ENCODE results near the gene ARHGEF7.

The ARHGEF7 gene

DNA sequence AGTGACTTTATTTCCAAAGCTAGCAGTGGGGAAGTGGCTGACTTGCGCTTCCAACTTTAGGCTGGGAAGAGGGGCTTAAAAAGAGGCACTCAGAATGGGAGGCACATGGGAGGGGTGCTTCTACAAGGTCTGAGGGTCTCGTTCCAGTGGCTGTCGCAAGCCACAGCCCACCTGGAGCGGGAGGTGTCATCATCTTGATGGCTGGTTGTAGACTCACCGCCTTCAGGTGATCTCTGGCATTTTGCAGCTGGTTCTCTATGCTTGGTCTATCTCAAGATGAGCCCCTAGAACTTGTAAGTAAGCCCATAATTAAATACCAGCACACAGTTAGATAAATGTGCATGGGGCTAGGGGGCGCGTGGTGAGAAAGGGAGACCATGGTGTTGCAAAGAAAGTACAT is 214.5 kb downstream of the ARHGEF7 start:
- H2AFZ ChIP-seq (ENCODE audit: low read length), result no peak overlapping the region
- no peak overlapping the region for H3K4me2 ChIP-seq (ENCODE audit: low read length)
- no peak overlapping the region for H3K27ac ChIP-seq (ENCODE audit: low read depth, low read length, poor library complexity, severe bottlenecking)
- no peak overlapping the region for H3K9ac ChIP-seq (ENCODE audit: low read length)
- H3K4me3 ChIP-seq (ENCODE audit: low read depth, low read length, poor library complexity, severe bottlenecking), result no peak overlapping the region
- no peaks in the 10 kb centered on the region for H4K20me1 ChIP-seq (ENCODE audit: insufficient read depth, low read length)
- H3K4me1 ChIP-seq (ENCODE audit: insufficient read depth, low read length, severe bottlenecking), result no peaks in the 10 kb centered on the region
- H3K79me2 ChIP-seq (ENCODE audit: insufficient read depth, low read length), result no peaks in the 10 kb centered on the region
- H3K27me3 ChIP-seq (ENCODE audit: insufficient read depth, low read length), result no peaks in the 10 kb centered on the region
- H3F3A ChIP-seq (ENCODE audit: insufficient read depth, low read length), result no peaks in the 10 kb centered on the region
- H3K9me2 ChIP-seq (ENCODE audit: low read depth, low read length), result no peaks in the 10 kb centered on the region
- peaks cover 2% of the 10 kb centered on the region; the same call in 1 of the 2 replicates for H3K9me3 ChIP-seq (ENCODE audit: low read length)
- TF ChIP-seq EZH2 (IDR thresholded peaks at IDR 0.05; ENCODE audit: borderline replicate concordance, low read length), result no peak
- TF ChIP-seq, protein P1, sequence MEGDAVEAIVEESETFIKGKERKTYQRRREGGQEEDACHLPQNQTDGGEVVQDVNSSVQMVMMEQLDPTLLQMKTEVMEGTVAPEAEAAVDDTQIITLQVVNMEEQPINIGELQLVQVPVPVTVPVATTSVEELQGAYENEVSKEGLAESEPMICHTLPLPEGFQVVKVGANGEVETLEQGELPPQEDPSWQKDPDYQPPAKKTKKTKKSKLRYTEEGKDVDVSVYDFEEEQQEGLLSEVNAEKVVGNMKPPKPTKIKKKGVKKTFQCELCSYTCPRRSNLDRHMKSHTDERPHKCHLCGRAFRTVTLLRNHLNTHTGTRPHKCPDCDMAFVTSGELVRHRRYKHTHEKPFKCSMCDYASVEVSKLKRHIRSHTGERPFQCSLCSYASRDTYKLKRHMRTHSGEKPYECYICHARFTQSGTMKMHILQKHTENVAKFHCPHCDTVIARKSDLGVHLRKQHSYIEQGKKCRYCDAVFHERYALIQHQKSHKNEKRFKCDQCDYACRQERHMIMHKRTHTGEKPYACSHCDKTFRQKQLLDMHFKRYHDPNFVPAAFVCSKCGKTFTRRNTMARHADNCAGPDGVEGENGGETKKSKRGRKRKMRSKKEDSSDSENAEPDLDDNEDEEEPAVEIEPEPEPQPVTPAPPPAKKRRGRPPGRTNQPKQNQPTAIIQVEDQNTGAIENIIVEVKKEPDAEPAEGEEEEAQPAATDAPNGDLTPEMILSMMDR (IDR thresholded peaks at IDR 0.05; ENCODE audit: low read length), result no peak
- no peaks in the 10 kb centered on the region for H3K36me3 ChIP-seq (ENCODE audit: insufficient read depth, low read length)

DNA sequence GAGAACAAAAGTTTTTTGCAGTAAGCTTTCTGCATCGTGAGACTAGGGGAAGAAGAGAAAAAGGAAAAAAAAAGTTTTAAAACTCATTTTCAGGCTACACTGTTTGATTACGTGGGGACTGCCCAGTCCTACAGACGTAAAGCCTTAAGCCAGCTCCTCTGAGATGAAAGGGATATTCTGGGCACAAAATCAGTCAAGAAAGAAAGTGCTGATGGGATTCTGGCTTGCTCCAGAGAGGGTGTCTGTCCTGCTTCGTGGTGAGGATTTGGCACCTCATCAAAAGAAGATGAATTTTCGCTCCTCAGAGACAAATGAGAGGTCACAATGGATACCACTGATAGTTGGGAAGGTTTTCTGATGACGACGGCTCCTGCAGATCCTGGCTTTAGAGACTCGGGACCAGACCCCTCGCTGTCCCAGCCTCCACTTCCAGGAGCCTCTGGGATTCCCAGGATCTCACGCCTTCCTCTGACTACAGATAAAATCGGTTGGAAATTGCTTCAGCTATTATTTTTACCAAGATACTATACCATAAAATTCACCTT is 215.0 kb downstream of the ARHGEF7 start:
- Histone ChIP-seq H3K4me1 (ENCODE audit: insufficient read depth, low read length, severe bottlenecking) (no peaks in the 10 kb centered on the region), H3K79me2 (ENCODE audit: insufficient read depth, low read length) (no peaks in the 10 kb centered on the region), H3K36me3 (ENCODE audit: insufficient read depth, low read length) (no peaks in the 10 kb centered on the region), H3K9me2 (ENCODE audit: low read depth, low read length) (no peaks in the 10 kb centered on the region), H4K20me1 (ENCODE audit: insufficient read depth, low read length) (no peaks in the 10 kb centered on the region), H3K4me3 (ENCODE audit: low read depth, low read length, poor library complexity, severe bottlenecking) (no peak overlapping the region), H3K4me2 (ENCODE audit: low read length) (no peak overlapping the region), H2AFZ (ENCODE audit: low read length) (no peak overlapping the region), H3K27ac (ENCODE audit: low read depth, low read length, poor library complexity, severe bottlenecking) (no peak overlapping the region), H3K9me3 (ENCODE audit: low read length) (peaks cover 2% of the 10 kb centered on the region; the same call in 1 of the 2 replicates), H3K27me3 (ENCODE audit: insufficient read depth, low read length) (no peaks in the 10 kb centered on the region), H3F3A (ENCODE audit: insufficient read depth, low read length) (no peaks in the 10 kb centered on the region), H3K9ac (ENCODE audit: low read length) (no peak overlapping the region)
- TF ChIP-seq EZH2 (IDR thresholded peaks at IDR 0.05; ENCODE audit: borderline replicate concordance, low read length), result no peak
- TF ChIP-seq, protein P1 (IDR thresholded peaks at IDR 0.05; ENCODE audit: low read length), result no peak

DNA sequence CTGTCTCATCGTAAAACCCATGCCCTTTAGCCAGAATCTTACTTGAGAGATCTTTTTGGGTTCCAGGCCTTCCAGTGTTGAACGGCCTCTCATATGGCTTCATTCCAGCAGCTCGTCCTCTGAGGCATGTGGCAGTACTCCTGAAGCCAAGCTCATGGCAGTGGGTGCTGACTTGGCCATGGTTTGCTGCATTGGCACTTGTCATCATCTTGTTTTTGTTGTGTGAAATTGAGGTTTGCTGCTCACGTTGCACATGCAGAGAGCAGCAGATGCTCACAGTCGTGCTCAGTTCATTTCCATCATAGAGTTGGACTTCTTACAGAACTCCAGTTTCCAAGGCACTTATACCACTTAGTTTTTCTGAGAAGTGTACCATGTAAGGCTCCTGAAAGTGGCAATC is 220.2 kb downstream of the ARHGEF7 start:
- TF ChIP-seq, protein P1 (IDR thresholded peaks at IDR 0.05; ENCODE audit: low read length), result no peak
- no peak for TF ChIP-seq EZH2 (IDR thresholded peaks at IDR 0.05; ENCODE audit: borderline replicate concordance, low read length)
- Histone ChIP-seq H4K20me1 (ENCODE audit: insufficient read depth, low read length) (no peaks in the 10 kb centered on the region), H3K79me2 (ENCODE audit: insufficient read depth, low read length) (no peaks in the 10 kb centered on the region), H3K4me1 (ENCODE audit: insufficient read depth, low read length, severe bottlenecking) (no peaks in the 10 kb centered on the region), H3K9me2 (ENCODE audit: low read depth, low read length) (no peaks in the 10 kb centered on the region), H3K36me3 (ENCODE audit: insufficient read depth, low read length) (no peaks in the 10 kb centered on the region), H3F3A (ENCODE audit: insufficient read depth, low read length) (no peaks in the 10 kb centered on the region), H3K27ac (ENCODE audit: low read depth, low read length, poor library complexity, severe bottlenecking) (no peak overlapping the region), H3K9ac (ENCODE audit: low read length) (no peak overlapping the region), H3K4me2 (ENCODE audit: low read length) (no peak overlapping the region), H3K4me3 (ENCODE audit: low read depth, low read length, poor library complexity, severe bottlenecking) (no peak overlapping the region), H3K9me3 (ENCODE audit: low read length) (peaks cover 2% of the 10 kb centered on the region; the same call in 1 of the 2 replicates), H3K27me3 (ENCODE audit: insufficient read depth, low read length) (no peaks in the 10 kb centered on the region), H2AFZ (ENCODE audit: low read length) (no peak overlapping the region)
